IMR-90 (cell line): ENCODE results near the gene INSYN2A. TPM values are rescaled to one million over a fixed set of nuclear protein-coding genes. Genes with fewer than 3 reads are reported as not detected.

Experiments
- ATAC-seq: fragments of 200-7000 bp; cut with Tn5 transposase; 2 replicates; pipeline ENCODE4 v1.9.1; 2020; ENCODE audit warnings: low read depth, mild to moderate bottlenecking, moderate library complexity
- BruUV-seq: library from RNA; stranded (reverse); fragments of 400-500 nt; replicated peaks from 2 replicates; lab custom pipeline; 2021; lab: Mats Ljungman, UMichigan
- CTCF ChIA-PET: fragments of 300-600 bp; formaldehyde crosslinking; extraction: SDS; loops from one replicate; lab custom pipeline; 2021; ENCODE audit warnings: antibody characterized with exemption; lab: Yijun Ruan, JAX
- POLR2A ChIA-PET: fragments of 300-600 bp; sonication (Branson Sonifier 250); formaldehyde crosslinking; loops from one replicate; lab custom pipeline; 2022; ENCODE audit warnings: antibody characterized with exemption; ENCODE audit not compliant: unreplicated experiment; lab: Charles Lee
- DNase-seq: peaks from one replicate; pipeline ENCODE4 v3.0.0; 2013
- H2AFZ ChIP-seq: replicated peaks from 2 replicates; pipeline ENCODE3; 2013; ENCODE audit warnings: low read length, mild to moderate bottlenecking; ENCODE audit not compliant: poor library complexity
- H2AK5ac ChIP-seq: 2 replicates; pipeline ENCODE4 v1.6.1; 2013; ENCODE audit warnings: low read depth, low read length, inconsistent platforms
- H2AK9ac ChIP-seq: replicated peaks from 2 replicates; pipeline ENCODE3; 2013; ENCODE audit warnings: mild to moderate bottlenecking, low read depth, low read length, moderate library complexity; ENCODE audit not compliant: poor library complexity
- H2BK120ac ChIP-seq: 2 replicates; pipeline ENCODE4 v1.6.1; 2013; ENCODE audit warnings: low read depth, low read length, inconsistent platforms
- H2BK15ac ChIP-seq: 3 replicates; pipeline ENCODE4 v1.6.1; 2013; ENCODE audit warnings: low read depth, low read length, inconsistent platforms
- H2BK20ac ChIP-seq: 2 replicates; pipeline ENCODE4 v1.6.1; 2013; ENCODE audit warnings: low read depth, mild to moderate bottlenecking, inconsistent platforms, low read length, moderate library complexity
- H2BK5ac ChIP-seq: 2 replicates; pipeline ENCODE4 v1.6.1; 2013; ENCODE audit warnings: mild to moderate bottlenecking, low read depth, low read length, inconsistent platforms; ENCODE audit not compliant: poor library complexity, severe bottlenecking
- H3K14ac ChIP-seq: replicated peaks from 2 replicates; pipeline ENCODE4 v1.6.1; 2013; ENCODE audit warnings: low read depth, low read length, inconsistent platforms
- H3K18ac ChIP-seq: 2 replicates; pipeline ENCODE4 v1.6.1; 2013; ENCODE audit warnings: low read depth, low read length, control low read depth
- H3K23ac ChIP-seq: 2 replicates; pipeline ENCODE4 v1.6.1; 2013; ENCODE audit warnings: low read depth, low read length, inconsistent platforms
- H3K27ac ChIP-seq: 2 replicates; pipeline ENCODE4 v1.5.1; 2013; ENCODE audit warnings: mild to moderate bottlenecking, control low read depth, low read length; ENCODE audit not compliant: insufficient read depth
- H3K27me3 ChIP-seq: 2 replicates; pipeline ENCODE4 v1.6.1; 2013; ENCODE audit warnings: low read length; ENCODE audit not compliant: control insufficient read depth, insufficient read depth
- H3K36me3 ChIP-seq: 2 replicates; pipeline ENCODE4 v1.6.1; 2013; ENCODE audit warnings: low read length, mixed read lengths; ENCODE audit not compliant: control insufficient read depth, insufficient read depth
- H3K4ac ChIP-seq: 2 replicates; pipeline ENCODE4 v1.6.1; 2013; ENCODE audit warnings: low read depth, low read length, inconsistent platforms
- H3K4me1 ChIP-seq: 2 replicates; pipeline ENCODE4 v1.6.1; 2013; ENCODE audit warnings: low read length, mixed read lengths; ENCODE audit not compliant: control insufficient read depth, insufficient read depth
- H3K4me2 ChIP-seq: 2 replicates; pipeline ENCODE4 v1.6.1; 2013; ENCODE audit warnings: low read depth, mild to moderate bottlenecking, control low read depth, low read length, moderate library complexity
- H3K4me3 ChIP-seq: 2 replicates; pipeline ENCODE4 v1.5.1; 2013; ENCODE audit warnings: low read depth, mild to moderate bottlenecking, control low read depth, low read length, moderate library complexity; ENCODE audit not compliant: insufficient read depth
- H3K56ac ChIP-seq: 2 replicates; pipeline ENCODE4 v1.6.1; 2013; ENCODE audit warnings: low read length, inconsistent platforms; ENCODE audit not compliant: insufficient read depth; ENCODE audit errors: extremely low read depth
- H3K79me1 ChIP-seq, 2 experiments: 2 replicates each; pipeline ENCODE4 v1.6.1; 2013; ENCODE audit warnings: low read length in 2 of 2, inconsistent platforms in 1 of 2, low read depth in 1 of 2
- H3K9ac ChIP-seq: 2 replicates; pipeline ENCODE4 v1.6.1; 2013; ENCODE audit warnings: low read depth, low read length, control low read depth
- H3K9me1 ChIP-seq: 2 replicates; pipeline ENCODE4 v1.6.1; 2013; ENCODE audit warnings: low read length, inconsistent platforms; ENCODE audit not compliant: insufficient read depth
- H3K9me3 ChIP-seq: 2 replicates; pipeline ENCODE4 v1.6.1; 2013; ENCODE audit warnings: low read length; ENCODE audit not compliant: control insufficient read depth, insufficient read depth
- H4K20me1 ChIP-seq: 2 replicates; pipeline ENCODE4 v1.6.1; 2013; ENCODE audit warnings: low read length, inconsistent platforms; ENCODE audit not compliant: insufficient read depth
- H4K5ac ChIP-seq: 2 replicates; pipeline ENCODE4 v1.6.1; 2013; ENCODE audit warnings: mild to moderate bottlenecking, low read depth, low read length, control low read depth
- H4K8ac ChIP-seq, 2 experiments: 2 replicates each; pipeline ENCODE4 v1.6.1; 2013; ENCODE audit warnings: low read depth in 2 of 2, low read length in 2 of 2, control low read depth in 1 of 2, inconsistent platforms in 1 of 2
- H4K91ac ChIP-seq: 2 replicates; pipeline ENCODE4 v1.6.1; 2013; ENCODE audit warnings: low read depth, low read length, inconsistent platforms; ENCODE audit not compliant: insufficient read depth
- BHLHE40 ChIP-seq: fragments of 150-350 bp; IDR thresholded peaks from 2 replicates; pipeline ENCODE4 v1.6.1; 2016; ENCODE audit warnings: mild to moderate bottlenecking, low read depth, low read length
- CEBPB ChIP-seq: IDR thresholded peaks from 2 replicates; pipeline ENCODE4 v1.6.1; 2012; ENCODE audit warnings: low read depth, low read length, improper control_type of control experiment
- CTCF ChIP-seq: conservative IDR thresholded peaks from 2 replicates; pipeline ENCODE4 v1.5.1; 2012; ENCODE audit warnings: mild to moderate bottlenecking, low read depth, low read length, improper control_type of control experiment
- ELK1 ChIP-seq: fragments of 150-350 bp; IDR thresholded peaks from 2 replicates; pipeline ENCODE4 v1.6.1; 2016; ENCODE audit warnings: low read depth, mild to moderate bottlenecking, low read length, moderate library complexity, borderline replicate concordance
- FOS ChIP-seq: fragments of 150-350 bp; IDR thresholded peaks from 2 replicates; pipeline ENCODE4 v1.6.1; 2016; ENCODE audit warnings: low read depth, low read length
- MXI1 ChIP-seq: IDR thresholded peaks from 2 replicates; pipeline ENCODE4 v1.6.1; 2012; ENCODE audit warnings: low read depth, mild to moderate bottlenecking, low read length, moderate library complexity, borderline replicate concordance
- NFE2L2 ChIP-seq: fragments of 150-350 bp; IDR thresholded peaks from 2 replicates; pipeline ENCODE4 v1.6.1; 2016; ENCODE audit warnings: low read depth, mild to moderate bottlenecking, low read length
- POLR2A ChIP-seq: IDR thresholded peaks from 2 replicates; pipeline ENCODE4 v1.6.1; 2012; ENCODE audit warnings: mild to moderate bottlenecking, low read depth, low read length
- RCOR1 ChIP-seq: IDR thresholded peaks from 2 replicates; pipeline ENCODE4 v1.6.1; 2012; ENCODE audit warnings: mild to moderate bottlenecking, low read length, improper control_type of control experiment; ENCODE audit not compliant: insufficient replicate concordance
- USF2 ChIP-seq: fragments of 150-350 bp; IDR thresholded peaks from 2 replicates; pipeline ENCODE4 v1.6.1; 2017; ENCODE audit warnings: mild to moderate bottlenecking, antibody characterized with exemption, low read length, low read depth
- WGBS, 2 experiments: methylation state at CpG; one replicate each; pipeline versions ENCODE4 v1.1.5 to v1.1.7; 2013; ENCODE audit warnings: missing lambda C conversion rate in 2 of 2; ENCODE audit not compliant: insufficient read length in 1 of 2; ENCODE audit errors: extremely low coverage in 2 of 2; 5-methylcytosine and 5-hydroxymethylcytosine counted together
- dilution Hi-C: fragments of 300-500 bp; cut with HindIII; formaldehyde crosslinking; loops from one replicate; pipeline ENCODE4 v1.14.3; 2018; ENCODE audit warnings: low sequenced_read_pairs; ENCODE audit not compliant: unreplicated experiment
- in situ Hi-C: fragments of 300-500 bp; cut with MboI; formaldehyde crosslinking; loops from 3 replicates; pipeline ENCODE4 v1.14.3; 2019; ENCODE audit warnings: low sequenced_read_pairs, inconsistent platforms, mixed read lengths
- intact Hi-C: fragments of 100-400 bp; cut with micrococcal nuclease; formaldehyde crosslinking; loops from 2 replicates; pipeline ENCODE4 v1.10.0; 2022
- polyA plus RNA-seq, 3 experiments: library from polyadenylated mRNA; depleted of rRNA; stranded (reverse); fragments of >200 nt; gene quantifications; 2 replicates each; pipeline ENCODE4 v1.2.3, GENCODE V29; 2012; ENCODE audit warnings: low replicate concordance in 1 of 3
- total RNA-seq: library from RNA; depleted of rRNA; stranded (reverse); fragments of >200 nt; gene quantifications from 2 replicates; pipeline ENCODE4 v1.2.3, GENCODE V29; 2012

The INSYN2A gene
- total and polyA plus RNA-seq, 2 of the 4 experiments (the other 2 are of a cell fraction): 0.10 to 0.18 TPM

- Histone ChIP-seq H3K9me1 (peaks cover 9% of the 10 kb centered on the region), H2BK120ac (no peak overlapping the region), H2BK20ac (no peak overlapping the region), H3K9me3 (no peaks in the 10 kb centered on the region), H4K8ac (no peak overlapping the region), H3K18ac (no peak overlapping the region), H2AK9ac (no peak overlapping the region), H3K79me1 (peaks cover 6 to 9% of the 10 kb centered on the region in 2 experiments; a peak in 2 of 4 replicates), H2BK5ac (no peak overlapping the region), H3K4me1 (0 out of 2 replicates have a peak, but pooled peaks cover 2% of the 10 kb centered on the region), H3K4me3 (no peak overlapping the region), H3K14ac (no peak overlapping the region), H2AK5ac (no peak overlapping the region), H3K9ac (no peak overlapping the region), H3K27ac (no peak overlapping the region), H3K56ac (no peak overlapping the region), H3K27me3 (no peaks in the 10 kb centered on the region), H2AFZ (no peak overlapping the region), H3K23ac (no peak overlapping the region), H2BK15ac (no peak overlapping the region), H4K5ac (no peak overlapping the region), H3K4ac (no peak overlapping the region), H4K91ac (no peak overlapping the region), H3K36me3 (peaks cover 3% of the 10 kb centered on the region; the same call in 1 of the 2 replicates), H3K4me2 (no peak overlapping the region), H4K20me1 (no peaks in the 10 kb centered on the region)
- POLR2A ChIA-PET: no interaction called here
- intact Hi-C loops (no loop called here), dilution Hi-C loops (no loop called here), in situ Hi-C loops (no loop called here)
- no peak for ATAC-seq
- no TSS peak for BruUV-seq
- no peak for DNase-seq
- WGBS, 2 experiments: 92% methylated on average over 4 of the region's 10 CpGs; no CpG with 5 or more reads in 1 of the 2 experiments
- TF ChIP-seq FOS (no peak), CTCF (no peak), POLR2A (no peak), CEBPB (no peak), BHLHE40 (no peak), USF2 (no peak), RCOR1 (no peak), NFE2L2 (no peak), MXI1 (no peak), ELK1 (no peak)
- CTCF ChIA-PET: no interaction called here
Observed at GRCh38 chr10:127227027-127227426, 30.6 kb upstream of the INSYN2A start.
